HS-5 (cell line): Measurements from ENCODE around the gene R3HDM2.

Experiments used
- DNase-seq: peaks from one replicate; pipeline ENCODE4 v3.0.0-alpha.2; 2012; ENCODE audit warnings: low read depth

Gene R3HDM2

DNA sequence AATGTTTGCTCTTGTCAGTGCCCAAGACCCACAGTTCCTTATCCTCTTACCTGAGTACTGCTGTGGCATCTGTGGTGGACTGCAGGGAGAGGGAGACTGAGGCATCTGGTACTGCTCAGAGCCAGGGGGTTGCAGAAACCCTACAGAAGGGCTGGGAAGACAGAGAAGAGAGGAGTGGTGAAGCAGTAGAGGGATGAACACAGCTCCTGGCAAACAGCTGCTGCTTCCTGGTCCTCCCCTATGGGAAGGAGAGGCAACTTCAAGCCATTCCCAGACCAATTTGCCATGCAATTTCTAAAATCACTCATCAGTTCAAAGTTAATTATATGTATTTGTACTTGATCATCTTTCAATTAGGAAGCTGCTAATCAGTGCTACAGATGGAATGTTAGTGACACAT is 164.2 kb downstream of the R3HDM2 start:
- DNase-seq = no peak

- DNase-seq = no peak
Measured at GRCh38 chr12:57263096-57263495, 167.7 kb downstream of the R3HDM2 start.

GRCh38 chr12:57262126-57262822 is 168.6 kb downstream of the R3HDM2 start:
- no peak for DNase-seq

DNA sequence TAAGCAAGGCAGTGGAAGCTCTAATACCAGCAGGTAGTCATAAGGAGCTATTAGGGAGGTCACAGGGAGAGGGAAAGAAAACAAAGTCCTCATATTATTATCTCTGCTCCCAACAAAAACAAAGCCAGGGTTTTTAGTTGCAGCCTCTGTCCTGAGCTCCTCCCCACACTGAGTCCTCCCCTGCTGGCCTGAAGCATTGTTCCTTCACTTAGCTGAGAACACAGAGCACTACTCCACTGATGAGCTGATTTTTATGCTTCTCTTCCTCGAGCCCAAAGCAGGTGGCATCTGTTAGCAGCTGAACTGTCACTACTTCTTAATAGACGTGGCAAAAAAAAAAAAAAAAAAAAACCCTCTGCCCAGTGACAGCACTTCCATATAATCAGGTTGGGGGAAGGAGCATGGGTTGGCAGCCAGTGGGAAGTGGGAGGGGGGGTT is 169.4 kb downstream of the R3HDM2 start:
- no peak for DNase-seq

DNA sequence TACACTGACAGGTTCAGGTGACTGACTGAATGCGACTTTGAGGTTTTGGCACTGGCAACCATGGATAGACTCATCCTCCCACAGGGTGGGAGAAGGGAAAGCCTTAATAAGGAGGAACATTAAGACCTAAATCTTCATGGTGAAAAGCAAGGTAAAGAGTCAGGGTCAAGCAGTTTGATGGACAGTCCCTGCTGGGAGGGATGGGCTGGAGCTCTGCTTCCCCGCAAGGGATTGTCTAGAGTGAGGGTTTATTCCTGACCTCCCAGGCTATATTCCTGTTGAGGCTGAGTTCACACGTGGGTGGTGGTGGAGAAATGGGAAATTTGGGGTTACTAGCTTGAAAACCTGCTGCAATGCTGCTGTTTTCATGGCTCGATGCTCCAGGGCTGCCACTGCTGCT is 170.5 kb downstream of the R3HDM2 start:
- DNase-seq = no peak

GRCh38 chr12:57258977-57259970 is 171.6 kb downstream of the R3HDM2 start:
- DNase-seq = no peak

- no peak for DNase-seq
Measured at GRCh38 chr12:57255916-57256315, 174.9 kb downstream of the R3HDM2 start.

DNA sequence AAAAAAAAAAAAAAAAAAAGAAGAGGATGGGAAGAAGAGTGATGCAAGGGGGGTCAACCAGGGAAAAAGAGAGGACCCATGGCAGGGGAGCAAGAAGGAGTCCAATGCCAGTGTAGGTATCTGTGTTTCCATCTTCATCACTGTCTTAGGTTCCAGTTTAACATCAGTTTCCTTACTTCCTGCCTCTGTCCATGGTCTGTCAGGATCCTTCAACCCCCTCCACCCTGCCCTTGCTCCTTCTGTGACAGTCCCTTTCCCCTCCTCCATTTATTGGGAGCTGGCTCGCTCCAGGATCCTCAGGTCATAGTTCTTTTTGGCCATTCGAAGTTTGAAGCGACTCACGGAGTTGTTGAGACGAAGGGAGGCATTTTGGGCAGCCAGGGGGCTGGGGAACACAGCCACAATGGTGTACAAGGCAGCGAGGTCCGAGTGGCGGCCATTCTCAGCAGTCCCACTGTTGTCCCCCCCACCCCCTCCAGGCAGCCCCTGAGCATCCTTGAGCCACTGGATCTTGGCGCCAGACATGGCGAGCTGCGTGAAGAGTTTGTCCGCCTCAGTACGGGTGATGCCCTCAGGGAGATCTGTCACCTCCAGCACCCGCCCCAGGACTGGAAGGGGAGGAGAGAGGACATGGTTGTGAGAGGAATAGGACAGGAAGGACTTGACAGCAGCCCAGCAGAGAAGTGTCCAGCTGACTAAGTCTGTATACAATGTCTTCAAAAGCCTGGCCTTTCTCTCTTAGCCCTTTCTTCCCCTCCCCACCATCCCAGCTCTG is 176.2 kb downstream of the R3HDM2 start:
- DNase-seq = no peak

GRCh38 chr12:57250956-57251355 is 179.9 kb downstream of the R3HDM2 start, which contains the start of gene STAC3:
Gene STAC3, minus strand, starts transcription at chr12:57251187. Its CDS starts 1,551 bp downstream, at chr12:57249636.
- no peak for DNase-seq

DNA sequence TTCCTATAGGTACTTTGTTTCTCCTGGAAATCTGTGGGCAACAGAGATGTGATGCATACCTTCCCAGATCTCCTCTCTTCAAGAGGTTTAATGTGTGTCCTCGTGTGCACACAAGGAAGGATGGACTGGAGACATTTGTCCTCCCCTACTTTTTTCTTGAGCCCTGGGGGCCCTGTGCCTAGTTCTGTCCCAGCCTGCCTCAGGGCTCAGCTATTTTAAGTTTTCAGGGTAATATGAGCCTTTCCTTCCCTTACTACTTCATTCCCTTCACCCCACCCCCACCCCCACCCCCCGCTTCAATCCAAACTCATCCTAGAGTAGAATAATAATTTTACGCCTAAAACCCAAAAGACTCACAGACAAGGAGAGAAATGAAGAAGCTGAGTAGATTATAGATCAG is 180.3 kb downstream of the R3HDM2 start:
- DNase-seq = no peak

GRCh38 chr12:57248934-57249742 is 181.7 kb downstream of the R3HDM2 start:
- DNase-seq = no peak

DNA sequence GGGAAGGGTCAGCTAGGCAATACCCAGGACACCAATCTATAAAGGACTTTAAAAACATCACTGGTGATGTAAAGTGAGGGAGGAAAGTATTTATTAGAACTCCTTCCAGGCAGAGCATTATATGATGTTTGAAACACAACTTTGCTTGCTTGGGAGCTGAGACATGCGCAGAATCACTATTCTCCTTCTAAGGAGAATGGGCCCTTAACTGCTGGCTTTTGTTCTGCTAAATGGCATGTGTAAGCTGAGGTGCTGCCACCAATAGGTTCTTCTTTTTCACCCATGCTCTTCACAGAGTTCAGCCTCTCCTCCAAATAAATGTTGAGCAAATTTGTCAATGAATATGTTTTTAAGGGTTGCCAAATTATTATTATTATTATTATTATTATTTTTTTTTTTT is 183.8 kb downstream of the R3HDM2 start:
- no peak for DNase-seq

- DNase-seq = no peak
Measured at GRCh38 chr12:57244312-57244696, 186.5 kb downstream of the R3HDM2 start.

GRCh38 chr12:57243521-57244311 is 187.1 kb downstream of the R3HDM2 start:
- no peak for DNase-seq

GRCh38 chr12:57242691-57243454 is 188.0 kb downstream of the R3HDM2 start:
- no peak for DNase-seq

DNA sequence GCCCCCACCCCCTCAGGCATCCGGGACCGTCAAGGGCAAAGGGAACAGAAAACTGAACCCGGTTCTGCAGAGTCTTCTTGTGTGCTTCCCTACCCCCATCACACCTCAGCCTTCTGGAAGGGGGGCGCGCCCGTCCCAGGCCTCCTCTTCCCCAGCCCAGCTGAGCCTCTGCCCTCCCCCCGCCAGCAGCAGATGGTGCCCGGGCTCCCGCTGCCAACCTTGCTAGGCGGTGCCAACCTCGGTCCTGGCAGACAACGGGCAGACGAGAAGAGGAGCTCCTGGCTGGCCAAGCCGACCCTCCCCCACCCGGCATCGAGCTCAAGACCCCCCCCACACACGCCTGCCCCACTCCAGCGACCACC is 188.5 kb downstream of the R3HDM2 start:
- no peak for DNase-seq

DNA sequence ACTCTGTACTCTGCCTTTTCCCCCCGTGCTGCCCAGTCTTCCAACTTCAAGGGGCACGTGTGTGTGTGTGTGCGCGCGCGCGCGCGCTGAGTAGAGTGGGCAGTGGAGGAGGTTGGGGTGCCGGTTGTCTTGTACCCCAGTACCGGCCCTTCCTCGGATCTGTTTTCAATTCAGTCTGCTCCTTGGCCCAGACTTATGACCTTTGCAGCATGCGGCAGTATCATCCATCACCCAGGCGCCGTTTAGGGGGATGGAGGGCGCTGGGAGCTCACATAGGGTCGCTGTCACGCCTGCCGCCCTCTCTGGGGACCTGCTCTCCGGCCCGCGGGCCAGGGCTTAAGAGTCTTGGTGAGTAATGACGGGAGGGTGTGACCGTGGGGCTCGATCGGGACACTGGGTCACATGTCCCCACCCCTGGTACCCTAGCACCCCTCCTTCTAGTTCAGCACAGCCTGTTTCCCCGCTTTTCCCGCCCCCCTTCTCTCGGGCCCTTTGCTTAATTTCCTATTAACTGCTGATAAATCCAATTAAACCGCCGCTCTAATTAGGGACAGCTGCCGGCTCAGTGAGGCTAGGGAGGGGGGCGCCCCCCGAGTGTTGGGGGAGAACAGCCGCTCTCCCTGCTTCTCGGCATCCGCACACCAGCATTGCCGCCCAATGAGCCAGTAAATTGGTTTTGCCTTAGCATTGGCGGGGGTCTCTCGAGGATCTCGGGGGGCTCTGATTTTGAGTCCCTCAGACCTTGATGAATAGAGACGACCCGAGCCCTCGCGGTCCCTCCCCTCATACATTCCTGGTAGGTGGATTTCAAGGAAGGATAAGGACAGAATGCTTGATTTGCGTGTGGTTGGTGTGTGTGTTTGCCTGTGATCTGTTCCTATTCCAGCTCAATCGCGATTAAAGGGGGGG is 189.2 kb downstream of the R3HDM2 start:
- no peak for DNase-seq

- DNase-seq = no peak
Measured at GRCh38 chr12:57240926-57241401, 189.9 kb downstream of the R3HDM2 start.
